ENCODE measurements around the gene DOC2B. TPM values are rescaled to one million over a fixed set of nuclear protein-coding genes. Genes with fewer than 3 reads are reported as not detected.

The DOC2B gene
- total RNA-seq: 10 to 100 TPM in 1 of 4 donors, 1 to 10 TPM in 3; 2.5 to 12.5 (median 6.9) TPM
- 1 to 10 TPM in 2 of 3 donors, under 1 TPM in 1; 0.46 to 7.4 (median 1.2) TPM for polyA plus RNA-seq

GRCh38 chr17:181245-182049 is at the start of gene DOC2B:
TSS of gene DOC2B (minus strand) at chr17:181650. CDS start at chr17:181479, 171 bp downstream.
- H3K4me3 ChIP-seq: peak within 1 kb of the TSS in 3 of 4 donors; percentile 32 to 49 (median 45)
- H3K27me3 ChIP-seq: peaks cover 14 to 68% (median 39%) of the 10 kb centered on the region in 3 donors
- no peaks in the 10 kb centered on the region for H3K36me3 ChIP-seq
- WGBS, 2 donors: 4% methylated on average over 120 of the region's 120 CpGs
- TF ChIP-seq EP300 (IDR thresholded peaks at IDR 0.05) (no peak), POLR2A (IDR thresholded peaks at IDR 0.05) (no peak), POLR2AphosphoS5 (IDR thresholded peaks at IDR 0.05) (no peak), CTCF (IDR thresholded peaks at IDR 0.05) (no peak)
- H3K27ac ChIP-seq: peak within 1 kb of the TSS; percentile 47 to 64 (median 56)
- peaks cover 0 to 21% (median 17%) of the 10 kb centered on the region in 4 donors for H3K4me1 ChIP-seq
- intact Hi-C loops (cut with DNase I): no loop called here
- H3K9me3 ChIP-seq: no peaks in the 10 kb centered on the region
- DNase-seq: no peak

GRCh38 chr17:230395-230770 is 48.9 kb upstream of the DOC2B start:
- TF ChIP-seq POLR2A (IDR thresholded peaks at IDR 0.05) (no peak), EP300 (IDR thresholded peaks at IDR 0.05) (no peak)
- no peak overlapping the region for H3K27ac ChIP-seq
- H3K4me1 ChIP-seq: no peaks in the 10 kb centered on the region
- H3K4me3 ChIP-seq: no peak overlapping the region
- WGBS, 2 donors: 90 to 91% methylated on average over 7 of the region's 7 CpGs
- H3K27me3 ChIP-seq: no peaks in the 10 kb centered on the region
- no peaks in the 10 kb centered on the region for H3K9me3 ChIP-seq
- intact Hi-C loops (cut with DNase I): no loop called here
- no peaks in the 10 kb centered on the region for H3K36me3 ChIP-seq
- peak; percentile 32 for DNase-seq

GRCh38 chr17:229709-230394 is 48.4 kb upstream of the DOC2B start:
- Histone ChIP-seq H3K9me3 (no peaks in the 10 kb centered on the region), H3K36me3 (no peaks in the 10 kb centered on the region), H3K27ac (peak overlapping the region in 1 of 4 donors; percentile 27), H3K27me3 (no peaks in the 10 kb centered on the region), H3K4me3 (no peak overlapping the region), H3K4me1 (no peaks in the 10 kb centered on the region)
- TF ChIP-seq EP300 (IDR thresholded peaks at IDR 0.05): no peak
- no peak for TF ChIP-seq CTCF (IDR thresholded peaks at IDR 0.05)
- TF ChIP-seq POLR2A (IDR thresholded peaks at IDR 0.05): no peak
- TF ChIP-seq POLR2AphosphoS5 (IDR thresholded peaks at IDR 0.05): no peak
- intact Hi-C loops (cut with DNase I): no loop called here
- peak; percentile 53 for DNase-seq
- 89 to 94% methylated on average over 15 of the region's 15 CpGs for WGBS, 2 donors

- Histone ChIP-seq H3K9me3 (no peaks in the 10 kb centered on the region), H3K27me3 (no peaks in the 10 kb centered on the region), H3K4me1 (no peaks in the 10 kb centered on the region), H3K27ac (peak overlapping the region in 1 of 4 donors; percentile 27), H3K4me3 (no peak overlapping the region), H3K36me3 (no peaks in the 10 kb centered on the region)
- peak; percentile 58 for DNase-seq
- intact Hi-C loops (cut with DNase I): no loop called here
- 79 to 91% methylated on average over 8 of the region's 8 CpGs for WGBS, 2 donors
- TF ChIP-seq EP300 (IDR thresholded peaks at IDR 0.05) (no peak), CTCF (IDR thresholded peaks at IDR 0.05) (no peak), POLR2A (IDR thresholded peaks at IDR 0.05) (no peak), POLR2AphosphoS5 (IDR thresholded peaks at IDR 0.05) (no peak)
Measured at GRCh38 chr17:228951-229708, 47.7 kb upstream of the DOC2B start.

Data from sigmoid colon (tissue), 7 donors.